Ectodermal cell (in vitro differentiated cells): Measurements from ENCODE around the gene TADA2B.

ENCODE experiments used
- H3K27ac ChIP-seq: 2 replicates; pipeline ENCODE4 v1.7.0; 2013; ENCODE audit warnings: mild to moderate bottlenecking, low read depth, low read length; ENCODE audit not compliant: insufficient read depth, poor library complexity, severe bottlenecking
- H3K27me3 ChIP-seq: 2 replicates; pipeline ENCODE4 v1.7.0; 2013; ENCODE audit warnings: mild to moderate bottlenecking, low read length; ENCODE audit not compliant: insufficient read depth, control insufficient read depth, poor library complexity, severe bottlenecking
- H3K36me3 ChIP-seq: one replicate; pipeline ENCODE4 v1.7.0; 2013; ENCODE audit warnings: low read length; ENCODE audit not compliant: control insufficient read depth, insufficient read depth
- H3K4me1 ChIP-seq: one replicate; pipeline ENCODE4 v1.7.0; 2013; ENCODE audit warnings: low read length; ENCODE audit not compliant: control insufficient read depth, insufficient read depth
- H3K4me3 ChIP-seq: 2 replicates; pipeline ENCODE4 v1.7.0; 2013; ENCODE audit warnings: low read depth, low read length, control low read depth; ENCODE audit not compliant: insufficient read depth
- H3K9me3 ChIP-seq: 2 replicates; pipeline ENCODE4 v1.7.0; 2013; ENCODE audit warnings: mild to moderate bottlenecking, low read length, moderate library complexity; ENCODE audit not compliant: control insufficient read depth
- whole genome bisulfite sequencing, 2 experiments: methylation state at CpG; one replicate each; pipeline ENCODE4 v1.1.7; 2013; ENCODE audit warnings: missing lambda C conversion rate in 2 of 2; 5-methylcytosine and 5-hydroxymethylcytosine counted together

TADA2B gene

GRCh38 chr4:7067126-7067451 is 23.9 kb downstream of the TADA2B start:
- Histone ChIP-seq H3K27me3 (peaks cover 29% of the 10 kb centered on the region), H3K27ac (no peak overlapping the region), H3K36me3 (peaks cover 19% of the 10 kb centered on the region), H3K9me3 (no peaks in the 10 kb centered on the region), H3K4me3 (peak overlapping the region; percentile 87), H3K4me1 (peaks cover 9% of the 10 kb centered on the region)
- 8% methylated on average over 13 of the region's 13 CpGs for WGBS, 2 experiments

- Histone ChIP-seq H3K27ac (no peak within 1 kb of the TSS), H3K36me3 (peaks cover 17% of the 10 kb centered on the region), H3K27me3 (peaks cover 31% of the 10 kb centered on the region), H3K4me3 (peak within 1 kb of the TSS; percentile 87), H3K4me1 (peaks cover 9% of the 10 kb centered on the region), H3K9me3 (no peaks in the 10 kb centered on the region)
- 1% methylated on average over 81 of the region's 81 CpGs for WGBS, 2 experiments
Measured at GRCh38 chr4:7067452-7068278, 24.5 kb downstream of the TADA2B start, which contains the start of gene GRPEL1. TSS of gene GRPEL1 (minus strand) at chr4:7068064. CDS start at chr4:7068032, 32 bp downstream.

GRCh38 chr4:7068279-7068842 is 25.2 kb downstream of the TADA2B start:
- peak overlapping the region; percentile 87 for H3K4me3 ChIP-seq
- H3K9me3 ChIP-seq = no peaks in the 10 kb centered on the region
- peaks cover 9% of the 10 kb centered on the region for H3K4me1 ChIP-seq
- 0 to 1% methylated on average over 49 to 50 of the region's 50 CpGs for WGBS, 2 experiments
- peaks cover 11% of the 10 kb centered on the region for H3K36me3 ChIP-seq
- peaks cover 31% of the 10 kb centered on the region for H3K27me3 ChIP-seq
- H3K27ac ChIP-seq = no peak overlapping the region

GRCh38 chr4:7068883-7069282 is 25.7 kb downstream of the TADA2B start:
- Histone ChIP-seq H3K4me1 (peaks cover 9% of the 10 kb centered on the region), H3K9me3 (no peaks in the 10 kb centered on the region), H3K27me3 (peaks cover 31% of the 10 kb centered on the region), H3K27ac (no peak overlapping the region), H3K4me3 (peak overlapping the region; percentile 87), H3K36me3 (peaks cover 7% of the 10 kb centered on the region)
- 11 to 14% methylated on average over 20 of the region's 20 CpGs for WGBS, 2 experiments

GRCh38 chr4:7070729-7071511 is 27.7 kb downstream of the TADA2B start:
- no peak overlapping the region for H3K27ac ChIP-seq

GRCh38 chr4:7073059-7073458 is 29.9 kb downstream of the TADA2B start:
- no peaks in the 10 kb centered on the region for H3K36me3 ChIP-seq
- H3K27me3 ChIP-seq = peaks cover 31% of the 10 kb centered on the region
- H3K9me3 ChIP-seq = no peaks in the 10 kb centered on the region
- no peak overlapping the region for H3K4me3 ChIP-seq
- H3K27ac ChIP-seq = no peak overlapping the region
- 90 to 92% methylated on average over 14 of the region's 14 CpGs for WGBS, 2 experiments
- no peaks in the 10 kb centered on the region for H3K4me1 ChIP-seq

More at GRCh38 chr4:7070729-7071511, 27.7 kb downstream of the TADA2B start:
- H3K27me3 ChIP-seq = peaks cover 31% of the 10 kb centered on the region
- peaks cover 9% of the 10 kb centered on the region for H3K4me1 ChIP-seq
- H3K4me3 ChIP-seq = no peak overlapping the region
- no peaks in the 10 kb centered on the region for H3K36me3 ChIP-seq
- 47 to 48% methylated on average over 23 of the region's 23 CpGs for WGBS, 2 experiments
- no peaks in the 10 kb centered on the region for H3K9me3 ChIP-seq

- no peak overlapping the region for H3K27ac ChIP-seq
- no peaks in the 10 kb centered on the region for H3K4me1 ChIP-seq
- no peak overlapping the region for H3K4me3 ChIP-seq
- 77 to 79% methylated on average over 18 of the region's 18 CpGs for WGBS, 2 experiments
- H3K27me3 ChIP-seq = peaks cover 27% of the 10 kb centered on the region
- H3K36me3 ChIP-seq = no peaks in the 10 kb centered on the region
- H3K9me3 ChIP-seq = no peaks in the 10 kb centered on the region
Measured at GRCh38 chr4:7073526-7074390, 30.6 kb downstream of the TADA2B start.

GRCh38 chr4:7074426-7074825 is 31.3 kb downstream of the TADA2B start:
- Histone ChIP-seq H3K27ac (no peak overlapping the region), H3K36me3 (no peaks in the 10 kb centered on the region), H3K4me1 (no peaks in the 10 kb centered on the region), H3K9me3 (no peaks in the 10 kb centered on the region), H3K27me3 (peaks cover 20% of the 10 kb centered on the region), H3K4me3 (no peak overlapping the region)
- WGBS, 2 experiments = 84 to 86% methylated on average over 9 of the region's 9 CpGs

- 85 to 89% methylated on average over 25 of the region's 25 CpGs for WGBS, 2 experiments
- no peaks in the 10 kb centered on the region for H3K9me3 ChIP-seq
Measured at GRCh38 chr4:7075962-7076695, 33.0 kb downstream of the TADA2B start.

More at GRCh38 chr4:7075962-7076695, 33.0 kb downstream of the TADA2B start:
- H3K4me1 ChIP-seq = no peaks in the 10 kb centered on the region
- H3K27ac ChIP-seq = no peak overlapping the region
- H3K36me3 ChIP-seq = no peaks in the 10 kb centered on the region
- H3K27me3 ChIP-seq = peaks cover 8% of the 10 kb centered on the region
- no peak overlapping the region for H3K4me3 ChIP-seq
